Stimulated activated CD8-positive, alpha-beta memory T cell treated with anti-CD3 and anti-CD28 coated beads, Interleukin-12 subunit alpha, Interleukin-12 subunit beta, amount 100 ng/mL, for 24 hours (primary cell): ENCODE measurements around the gene CXADR.
"Not testable (repeated sequence)": the region's sequence is repeated elsewhere in the genome, so short reads cannot be mapped to it uniquely, and the experiment has no call there.

Experiments
- DNase-seq: peaks from one replicate; pipeline ENCODE4 v3.0.0-alpha.2; 2020; ENCODE audit errors: extremely low read depth

CXADR gene

GRCh38 chr21:17502985-17503384 is 9.9 kb upstream of the CXADR start:
- DNase-seq: not testable (repeated sequence)

- no peak for DNase-seq
Observed at GRCh38 chr21:17506951-17507350, 5.9 kb upstream of the CXADR start.

- no peak for DNase-seq
Observed at GRCh38 chr21:17507591-17507990, 5.3 kb upstream of the CXADR start.

DNA sequence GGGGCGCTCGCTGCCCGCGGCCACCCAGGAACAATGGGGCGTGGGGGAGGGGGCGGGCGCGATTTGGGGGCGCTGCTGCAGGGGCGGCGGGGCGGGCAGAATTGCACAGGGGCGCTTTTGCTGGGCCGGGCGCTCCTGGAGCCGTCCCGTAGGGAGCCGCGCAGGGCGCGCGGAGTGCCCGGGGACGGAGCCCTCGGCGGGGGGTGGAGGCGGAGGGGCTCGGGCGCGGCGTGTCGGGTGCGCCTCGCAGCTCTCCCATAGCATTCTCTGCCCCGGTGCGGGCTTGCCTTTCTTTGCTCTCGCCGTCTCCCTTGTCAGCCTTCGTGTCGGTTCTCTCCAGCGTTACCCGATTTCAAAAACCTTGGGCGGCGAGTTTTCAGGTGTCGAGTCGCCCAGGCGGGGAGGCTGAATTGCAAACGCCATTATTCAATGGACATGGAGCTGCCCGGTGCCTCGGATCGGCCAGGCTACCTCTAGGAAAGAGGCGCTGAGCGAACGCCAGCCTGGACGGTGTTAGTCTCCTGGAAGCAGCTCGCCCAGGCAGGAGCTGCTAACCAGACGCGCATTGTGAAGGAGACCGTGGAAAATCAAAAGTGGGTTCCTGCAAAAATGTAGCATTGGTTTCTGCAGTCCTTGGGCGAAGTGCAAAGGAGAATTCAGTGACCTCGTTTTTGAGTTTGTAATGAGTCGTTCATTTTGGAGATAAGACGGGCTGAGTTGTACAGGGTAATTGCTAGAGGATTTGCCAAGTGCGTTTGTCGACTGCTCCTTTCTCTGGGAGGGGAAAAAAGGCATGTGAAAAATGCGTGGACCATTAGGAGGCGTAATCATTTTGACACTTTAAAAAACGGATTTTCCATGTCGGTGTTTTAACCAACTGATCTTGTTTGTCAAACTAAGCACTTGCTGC is 626 bp downstream of the CXADR start:
- DNase-seq: no peak

DNA sequence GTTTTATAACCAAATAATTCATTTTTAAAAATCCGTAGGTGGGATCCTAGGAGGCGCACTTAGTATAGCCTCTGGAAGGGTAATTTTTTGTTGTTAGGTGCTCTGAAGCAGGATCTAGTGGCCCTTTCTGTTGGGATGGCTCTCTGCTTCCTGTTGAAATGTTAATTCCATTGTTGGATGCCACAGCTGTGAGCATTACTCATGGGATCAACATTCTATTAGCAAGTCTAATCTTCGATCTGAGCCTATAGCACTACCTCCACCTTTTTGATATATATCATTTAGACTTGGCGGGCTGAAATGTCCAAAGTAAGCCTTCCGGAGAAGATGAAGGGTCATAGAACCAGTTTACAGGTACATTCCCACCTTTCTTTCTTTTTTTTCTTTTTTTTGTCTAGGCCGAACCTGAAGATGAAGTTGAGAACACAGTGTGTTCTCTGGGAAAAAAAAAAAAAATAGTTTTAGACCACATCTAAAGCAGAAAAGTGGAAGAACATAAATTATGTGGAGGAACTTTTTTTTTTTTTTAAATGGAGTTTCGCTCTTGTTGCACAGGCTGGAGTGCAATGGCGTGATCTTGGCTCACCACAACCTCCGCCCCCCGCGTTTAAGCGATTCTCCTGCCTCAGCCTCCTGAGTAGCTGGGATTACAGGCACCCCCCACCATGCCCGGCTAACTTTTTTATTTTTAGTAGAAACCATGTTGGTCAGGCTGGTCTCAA is 1.4 kb downstream of the CXADR start:
- no peak for DNase-seq

DNA sequence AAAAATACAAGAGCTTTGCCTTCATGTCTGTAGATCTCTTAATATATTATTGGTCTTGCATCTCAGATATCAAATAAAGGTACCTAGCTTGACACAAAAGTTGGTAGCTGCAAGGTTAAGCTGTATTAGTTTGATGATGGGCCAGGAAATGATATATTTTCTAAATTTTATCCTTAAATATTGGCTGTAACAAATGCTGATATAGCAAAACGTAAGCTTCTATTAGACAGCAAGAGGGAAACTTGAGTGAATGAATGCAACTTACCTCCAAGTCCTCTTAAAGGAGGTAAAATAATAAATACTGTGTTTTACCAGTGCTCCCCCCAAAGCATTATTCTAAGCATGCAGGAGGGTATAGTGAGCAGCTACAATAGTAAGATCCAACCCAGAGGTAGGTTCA is 4.2 kb downstream of the CXADR start:
- DNase-seq: not testable (repeated sequence)

DNA sequence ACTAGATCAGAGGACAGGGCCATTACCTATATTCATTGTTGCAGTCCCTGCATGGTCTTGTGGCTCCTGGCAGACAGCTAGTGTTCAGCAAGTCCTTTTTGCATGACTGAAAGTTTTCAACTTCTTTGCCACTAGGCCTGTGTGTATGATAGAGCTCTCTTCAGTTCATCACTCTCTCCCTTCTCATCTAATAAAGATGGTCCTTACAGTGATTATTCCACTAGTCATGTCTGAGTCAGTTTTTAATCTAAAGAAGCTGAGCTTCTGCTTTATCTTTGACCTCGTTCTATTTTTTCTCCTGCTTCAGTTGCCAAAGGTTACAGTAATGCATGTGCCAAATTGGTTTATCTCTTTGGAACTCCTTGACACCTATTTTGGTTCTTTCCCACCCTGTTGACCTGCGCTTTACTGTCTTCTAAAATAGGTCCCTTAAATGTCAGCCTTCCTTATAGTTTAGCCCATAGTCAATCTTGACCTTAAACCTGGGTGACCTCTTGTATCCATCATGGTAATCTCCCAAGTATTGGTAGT is 6.4 kb downstream of the CXADR start:
- DNase-seq: no peak

- DNase-seq: no peak
Observed at GRCh38 chr21:17519965-17520609, 7.2 kb downstream of the CXADR start.

- DNase-seq: no peak
Observed at GRCh38 chr21:17523007-17523451, 10.2 kb downstream of the CXADR start.

- DNase-seq: not testable (repeated sequence)
Observed at GRCh38 chr21:17523979-17524494, 11.2 kb downstream of the CXADR start.

- DNase-seq: no peak
Observed at GRCh38 chr21:17524635-17525034, 11.8 kb downstream of the CXADR start.

- no peak for DNase-seq
Observed at GRCh38 chr21:17526776-17527175, 13.9 kb downstream of the CXADR start.

DNA sequence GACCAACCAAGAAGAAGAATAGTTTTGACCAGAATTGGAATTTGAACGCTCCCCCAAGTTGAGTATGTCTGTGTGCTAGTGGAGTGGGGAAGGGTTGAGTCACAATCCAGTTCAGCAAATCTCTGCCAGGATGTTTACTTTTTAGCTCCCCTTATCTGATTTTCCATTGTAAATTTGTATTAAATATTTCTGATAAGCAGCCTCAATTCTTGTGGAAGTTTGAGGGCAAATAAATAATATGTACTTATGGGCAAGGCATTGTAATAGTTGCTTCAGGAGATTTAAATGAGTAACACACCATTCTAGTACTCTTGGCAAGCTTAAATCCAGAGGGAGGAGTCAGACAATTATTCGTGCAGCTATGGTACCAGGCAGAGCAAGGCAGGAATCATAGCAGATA is 14.4 kb downstream of the CXADR start:
- no peak for DNase-seq

DNA sequence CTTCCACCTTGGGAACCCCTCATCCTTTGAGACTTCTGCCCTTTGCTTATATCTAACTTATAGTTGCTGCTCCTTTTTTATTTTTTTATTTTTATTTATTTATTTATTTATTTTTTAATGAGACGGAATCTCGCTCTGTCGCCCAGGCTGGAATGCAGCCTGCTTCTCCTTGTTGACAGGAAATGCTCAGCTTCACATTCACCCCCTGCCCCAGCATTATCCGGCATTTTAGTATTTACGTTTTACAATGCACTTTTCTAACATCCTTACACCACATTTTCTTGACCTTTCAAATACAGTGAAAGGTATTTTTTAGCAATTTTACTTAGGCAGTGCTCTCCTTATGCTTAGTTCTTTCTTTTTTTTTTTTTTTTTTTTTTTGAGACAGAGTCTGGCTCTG is 14.9 kb downstream of the CXADR start:
- DNase-seq: no peak

GRCh38 chr21:17529648-17530047 is 16.8 kb downstream of the CXADR start:
- no peak for DNase-seq

DNA sequence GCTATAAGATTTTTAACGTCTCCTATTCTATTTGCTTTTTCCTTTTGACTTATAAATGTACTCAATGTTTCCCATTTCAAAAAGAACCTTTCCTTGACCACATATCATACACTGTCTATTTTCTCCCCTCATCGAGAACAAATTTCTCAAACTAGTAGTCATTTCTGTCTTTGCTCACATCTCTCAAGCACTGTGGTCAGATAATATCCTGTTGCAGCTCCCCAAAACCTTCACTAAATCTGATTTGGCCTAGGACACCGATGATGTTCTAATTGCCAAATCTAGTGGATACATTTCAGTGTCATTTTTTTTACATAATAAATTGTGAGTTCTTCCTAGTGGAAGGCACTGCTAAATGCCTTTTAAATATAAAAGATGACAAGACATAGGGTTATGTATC is 19.4 kb downstream of the CXADR start:
- DNase-seq: no peak

DNA sequence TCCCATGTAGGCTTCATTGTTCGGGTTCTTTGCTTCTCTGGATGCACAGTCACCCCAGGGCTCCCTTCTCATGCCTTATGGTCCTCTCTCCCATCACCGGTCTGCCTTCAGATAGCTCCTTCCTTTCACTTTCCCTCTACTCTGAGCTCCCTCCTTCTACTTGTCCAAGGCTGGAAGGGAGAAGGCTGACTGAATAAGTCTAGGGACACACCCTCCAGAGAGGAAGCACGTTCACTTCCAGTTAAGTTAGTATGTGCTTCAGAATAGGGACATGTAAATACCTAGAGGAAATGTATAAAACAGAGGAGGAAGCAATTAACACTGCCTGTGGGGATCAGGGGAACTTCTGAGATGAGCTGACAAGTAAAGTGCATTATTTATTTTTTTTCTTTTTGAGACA is 23.5 kb downstream of the CXADR start:
- no peak for DNase-seq

DNA sequence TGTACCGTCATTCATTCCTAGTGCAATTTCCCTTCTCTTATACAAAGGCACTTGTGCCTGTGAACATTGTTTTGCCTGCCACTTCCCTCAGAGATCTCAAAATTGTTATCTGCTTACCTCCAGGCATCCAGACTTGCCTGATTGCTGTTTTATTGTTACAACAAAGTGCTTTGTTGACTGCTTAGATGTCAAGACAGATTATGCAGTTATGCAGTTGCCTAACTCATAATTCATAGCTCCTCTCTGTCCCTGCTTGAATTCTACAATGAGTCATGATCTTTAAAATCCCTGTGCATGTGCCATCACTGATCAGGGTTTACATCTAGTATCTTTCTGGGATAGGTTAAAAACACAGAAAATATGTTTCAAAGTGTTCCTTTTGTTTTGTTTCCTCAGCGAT is 24.5 kb downstream of the CXADR start:
- no peak for DNase-seq

DNA sequence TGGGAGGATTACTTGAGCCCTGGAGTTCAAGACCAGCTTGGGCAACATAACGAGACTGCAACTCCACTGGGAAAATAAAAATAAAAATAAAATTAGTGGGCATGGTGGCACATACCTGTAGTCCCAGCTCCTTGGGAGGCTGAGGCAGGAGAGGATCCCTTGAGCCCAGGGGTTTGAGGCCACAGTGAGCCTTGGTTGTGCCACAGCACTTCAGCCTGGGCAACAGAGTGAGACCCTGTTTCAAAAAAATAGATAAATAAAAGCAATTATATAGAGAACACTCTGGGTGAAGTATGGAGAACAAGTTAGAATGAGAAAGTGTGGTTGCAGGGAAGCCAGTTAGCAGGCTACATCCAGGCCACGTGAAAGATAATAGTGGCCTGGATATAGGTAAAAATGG is 25.7 kb downstream of the CXADR start:
- DNase-seq: no peak

DNA sequence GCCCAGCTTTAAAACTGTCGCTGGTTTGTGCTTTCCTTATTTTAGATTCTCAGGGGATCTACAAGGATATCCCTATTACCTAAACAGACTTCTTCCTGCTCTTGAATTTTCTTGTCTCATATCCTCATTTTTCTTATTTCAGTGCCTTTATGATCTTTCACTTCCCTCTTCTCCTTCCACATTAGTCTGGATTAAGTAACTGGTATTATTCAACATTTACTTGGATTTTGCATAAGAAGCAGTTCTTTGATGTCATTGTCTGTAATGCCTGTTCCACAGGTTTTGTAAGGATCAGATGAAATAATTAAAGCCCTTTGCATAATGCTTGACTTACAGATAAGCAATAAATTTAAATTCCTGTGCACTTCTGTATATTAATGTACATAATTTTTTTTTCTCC is 26.5 kb downstream of the CXADR start:
- no peak for DNase-seq

DNA sequence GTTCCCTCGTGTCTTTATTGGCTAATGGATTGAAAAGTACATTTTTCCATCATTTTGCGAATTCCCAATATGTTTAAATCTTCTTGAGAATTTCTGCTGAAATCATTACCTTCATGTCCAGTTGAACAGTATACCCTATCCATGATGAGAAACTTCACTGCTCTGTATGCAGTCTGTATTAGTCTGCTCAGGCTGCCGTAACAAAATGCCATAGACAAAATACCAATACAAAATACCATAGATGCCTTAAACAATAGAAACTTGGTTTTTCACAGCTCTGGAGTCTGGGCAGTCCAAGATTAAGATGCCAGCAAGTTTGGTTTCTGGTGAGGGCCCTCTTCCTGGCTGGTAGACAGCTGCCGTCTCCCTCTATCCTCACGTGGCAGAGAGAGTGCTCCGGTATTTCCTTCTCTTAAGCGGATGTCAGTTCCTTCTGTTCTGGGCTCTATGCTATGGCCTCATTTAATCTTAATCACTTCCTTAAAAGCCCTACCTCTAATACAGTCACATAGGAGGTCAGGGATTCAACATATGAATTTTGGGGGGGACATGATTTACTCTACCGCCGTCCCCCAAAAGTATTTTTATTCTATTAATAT is 27.0 kb downstream of the CXADR start:
- DNase-seq: no peak

DNA sequence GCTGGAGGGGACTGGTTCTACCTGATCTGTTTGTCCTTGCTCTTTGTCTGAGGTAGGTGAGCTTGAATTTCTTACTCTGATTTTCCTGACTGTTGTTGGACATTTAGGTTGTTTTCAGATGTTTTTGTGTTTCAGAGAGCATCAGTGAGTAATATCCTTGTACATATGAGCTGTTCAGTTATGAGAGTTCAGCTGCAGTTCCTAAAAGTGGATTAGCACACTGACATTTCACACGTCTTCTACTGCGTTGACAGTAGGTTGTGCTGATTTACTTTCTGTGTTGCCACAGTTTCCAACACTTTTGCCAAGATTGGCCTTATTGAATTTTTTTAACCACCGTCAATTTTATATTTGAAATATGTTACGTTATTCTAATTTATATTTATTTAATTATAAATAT is 27.7 kb downstream of the CXADR start:
- no peak for DNase-seq
